SK-N-MC (cell line): Measurements from ENCODE around the gene CAPN15.

Experiments
- EZH2 ChIP-seq: fragments of 200-600 bp; sonication (generic); IDR thresholded peaks from one replicate; pipeline ENCODE4 v1.6.1; 2017; ENCODE audit warnings: antibody characterized with exemption
- POLR2AphosphoS5 ChIP-seq: IDR thresholded peaks from 2 replicates; pipeline ENCODE4 v1.6.1; 2012; ENCODE audit warnings: mild to moderate bottlenecking, low read depth, low read length, borderline replicate concordance

DNA sequence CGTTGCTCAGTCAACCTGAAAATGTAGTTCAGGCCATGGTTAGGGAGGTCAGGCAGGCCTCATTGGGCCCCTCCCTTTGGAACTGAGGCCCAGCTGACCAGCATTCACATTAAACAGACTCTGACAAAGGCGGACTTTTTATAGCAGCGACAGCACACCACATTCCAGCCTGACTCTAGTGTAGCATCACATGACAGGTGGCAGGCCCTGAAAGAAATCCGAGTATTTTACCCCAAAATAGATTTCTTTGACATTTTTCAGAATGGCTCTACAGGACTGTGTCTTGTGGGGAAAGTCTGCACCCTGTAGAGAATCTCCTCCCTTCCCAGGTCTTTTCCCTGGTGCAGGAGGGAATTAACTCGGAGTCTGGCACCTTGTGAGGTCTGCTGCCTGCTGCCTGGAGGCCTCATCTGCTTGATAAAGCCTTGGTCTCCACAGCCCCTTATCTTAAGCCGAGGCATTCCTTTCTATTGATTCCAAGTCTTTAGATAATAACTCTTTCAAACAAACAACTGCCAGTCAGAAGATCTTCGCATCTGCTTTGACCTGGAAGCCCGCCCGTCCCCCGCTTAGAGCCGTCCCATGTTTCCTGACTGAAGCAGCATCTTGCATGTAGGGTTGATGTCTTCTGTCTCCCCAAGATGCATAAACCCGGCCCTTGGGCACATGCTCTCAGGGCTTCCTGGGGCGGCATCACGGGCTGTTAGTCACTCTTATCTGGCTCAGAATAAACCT lies 44.0 kb upstream of the CAPN15 start:
- TF ChIP-seq POLR2AphosphoS5 (no peak), EZH2 (no peak)
